ENCODE data around the gene PCP2.

GRCh38 chr19:7663706-7664105 is 30.2 kb upstream of the PCP2 start:
- TF ChIP-seq CTCF (IDR thresholded peaks at IDR 0.05) = no peak
- no peak for TF ChIP-seq EZH2phosphoT487 (IDR thresholded peaks at IDR 0.05)
- TF ChIP-seq EZH2 (IDR thresholded peaks at IDR 0.05) = no peak
